ENCODE results near the gene PLPP3. TPM values are rescaled to one million over a fixed set of nuclear protein-coding genes. Genes with fewer than 3 reads are reported as not detected.

The PLPP3 gene
- polyA plus RNA-seq, 1 donor, result 95.5 TPM

GRCh38 chr1:56462209-56462608 lies 117.2 kb downstream of the PLPP3 start:
- no peak for DNase-seq (ENCODE audit: low read depth)

GRCh38 chr1:56461158-56462127 lies 117.9 kb downstream of the PLPP3 start:
- no peak for DNase-seq (ENCODE audit: low read depth)

- no peak for DNase-seq (ENCODE audit: low read depth)
These were observed 120.1 kb downstream of the PLPP3 start for GRCh38 chr1:56459260-56459659.

GRCh38 chr1:56457756-56458375 lies 121.5 kb downstream of the PLPP3 start:
- DNase-seq (ENCODE audit: low read depth), result no peak

- no peak for DNase-seq (ENCODE audit: low read depth)
These were observed 122.8 kb downstream of the PLPP3 start for GRCh38 chr1:56456435-56457101.

GRCh38 chr1:56453417-56454078 lies 125.8 kb downstream of the PLPP3 start:
- peak; percentile 29 for DNase-seq (ENCODE audit: low read depth)

- no peak for DNase-seq (ENCODE audit: low read depth)
These were observed 126.3 kb downstream of the PLPP3 start for GRCh38 chr1:56453016-56453415.

- peak; percentile 78 for DNase-seq (ENCODE audit: low read depth)
These were observed 127.0 kb downstream of the PLPP3 start for GRCh38 chr1:56452027-56453011.

GRCh38 chr1:56451491-56451890 lies 127.9 kb downstream of the PLPP3 start:
- no peak for DNase-seq (ENCODE audit: low read depth)

GRCh38 chr1:56450004-56450666 lies 129.2 kb downstream of the PLPP3 start:
- DNase-seq (ENCODE audit: low read depth), result no peak

- no peak for DNase-seq (ENCODE audit: low read depth)
These were observed 130.6 kb downstream of the PLPP3 start for GRCh38 chr1:56448529-56449300.

GRCh38 chr1:56447823-56448222 lies 131.5 kb downstream of the PLPP3 start:
- no peak for DNase-seq (ENCODE audit: low read depth)

GRCh38 chr1:56446531-56447098 lies 132.7 kb downstream of the PLPP3 start:
- DNase-seq (ENCODE audit: low read depth), result no peak

- no peak for DNase-seq (ENCODE audit: low read depth)
These were observed 134.3 kb downstream of the PLPP3 start for GRCh38 chr1:56444960-56445646.

All from forelimb muscle (tissue), 1 donor.